Stomach smooth muscle (tissue), 2 donors: ENCODE results near the gene GYS1.

Experiments used
- H3K27ac ChIP-seq: one replicate; pipeline ENCODE4 v1.7.0; 2013; ENCODE audit warnings: mild to moderate bottlenecking, low read length, inconsistent platforms
- H3K27me3 ChIP-seq, 2 donors: one replicate each; pipeline ENCODE4 v1.7.0; 2013; ENCODE audit warnings: low read length in 2 of 2; ENCODE audit not compliant: insufficient read depth in 2 of 2, control insufficient read depth in 1 of 2
- H3K36me3 ChIP-seq, 2 donors: one replicate each; pipeline ENCODE4 v1.7.0; 2013; ENCODE audit warnings: low read length in 2 of 2; ENCODE audit not compliant: control insufficient read depth in 2 of 2, insufficient read depth in 2 of 2
- H3K4me1 ChIP-seq: one replicate; pipeline ENCODE4 v1.7.0; 2013; ENCODE audit warnings: low read length; ENCODE audit not compliant: control insufficient read depth, insufficient read depth
- H3K4me3 ChIP-seq, 2 donors: one replicate each; pipeline ENCODE4 v1.7.0; 2013; ENCODE audit warnings: low read length in 2 of 2
- H3K9ac ChIP-seq, 2 donors: one replicate each; pipeline ENCODE4 v1.7.0; 2013; ENCODE audit warnings: low read length in 2 of 2, mild to moderate bottlenecking in 1 of 2
- H3K9me3 ChIP-seq, 2 donors: one replicate each; pipeline ENCODE4 v1.7.0; 2013; ENCODE audit warnings: low read length in 2 of 2; ENCODE audit not compliant: control insufficient read depth in 2 of 2
- donor health status: healthy.
- donor health status: Pancreatic carcinoma.

The GYS1 gene

GRCh38 chr19:48918801-48919247, 74.3 kb downstream of the GYS1 start:
- H3K4me1 ChIP-seq: no peaks in the 10 kb centered on the region
- H3K4me3 ChIP-seq: no peak overlapping the region
- peaks cover 24 to 41% of the 10 kb centered on the region in 2 donors for H3K36me3 ChIP-seq
- H3K27ac ChIP-seq: no peak overlapping the region
- H3K27me3 ChIP-seq: no peaks in the 10 kb centered on the region
- no peak overlapping the region for H3K9ac ChIP-seq
- no peaks in the 10 kb centered on the region for H3K9me3 ChIP-seq
